ENCODE results near the gene CDK5. TPM values are rescaled to one million over a fixed set of nuclear protein-coding genes. Genes with fewer than 3 reads are reported as not detected.

CDK5 gene
- total and polyA plus RNA-seq, 2 donors (not counting 1 experiment from before 2014, with no cell fraction given): 8.2 to 8.4 TPM

DNA sequence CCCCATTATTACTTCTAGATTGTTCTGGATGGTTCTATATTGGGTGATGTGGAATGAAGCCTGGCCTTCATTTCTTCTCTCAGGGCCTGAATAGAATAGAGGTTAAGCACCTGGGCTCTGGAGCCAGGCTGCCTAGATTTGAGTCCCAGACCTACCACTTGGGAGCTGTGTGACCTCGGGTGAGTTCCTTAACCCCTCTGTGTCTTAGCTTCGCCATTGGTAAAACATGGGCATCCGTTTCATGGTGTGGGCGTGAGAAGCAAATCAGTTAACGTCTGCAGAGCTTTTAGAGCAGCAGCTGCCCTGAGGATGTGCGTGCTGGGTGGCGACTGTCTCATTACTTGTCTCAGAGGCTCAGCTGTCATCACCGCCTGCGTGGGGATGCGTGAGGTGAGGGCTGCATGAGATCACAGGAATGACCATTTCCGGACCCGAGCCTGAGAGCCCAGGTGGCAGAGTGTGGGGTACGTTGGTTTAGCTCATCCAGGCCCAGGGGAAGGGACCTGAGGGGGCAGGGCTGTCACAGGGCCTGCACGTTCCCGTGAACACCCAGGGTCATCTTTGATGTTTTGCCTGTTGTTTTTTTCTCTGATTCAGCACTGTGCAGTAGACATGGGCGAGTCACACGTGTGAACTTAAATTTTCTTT, 38.3 kb upstream of the CDK5 start:
- intact Hi-C loops (cut with micrococcal nuclease): no loop called here
- H3K4me2 ChIP-seq (replicated peaks; ENCODE audit: low read depth, low read length, poor library complexity, severe bottlenecking): no peak overlapping the region
- POLR2A ChIA-PET: no interaction called here
- DNase-seq (no peak), ATAC-seq (ENCODE audit: low read depth) (no peak)
- Mint-ChIP-seq H3K4me3 (no peak overlapping the region), H3K27ac (no peak overlapping the region), H3K4me1 (no peaks in the 10 kb centered on the region), H3K9me3 (ENCODE audit: insufficient read depth) (no peaks in the 10 kb centered on the region), H3K27me3 (peaks cover 7% of the 10 kb centered on the region)
- no peak overlapping the region for H3K27ac ChIP-seq (ENCODE audit: low read length in 2 of 2)
- TF ChIP-seq, protein P1, sequence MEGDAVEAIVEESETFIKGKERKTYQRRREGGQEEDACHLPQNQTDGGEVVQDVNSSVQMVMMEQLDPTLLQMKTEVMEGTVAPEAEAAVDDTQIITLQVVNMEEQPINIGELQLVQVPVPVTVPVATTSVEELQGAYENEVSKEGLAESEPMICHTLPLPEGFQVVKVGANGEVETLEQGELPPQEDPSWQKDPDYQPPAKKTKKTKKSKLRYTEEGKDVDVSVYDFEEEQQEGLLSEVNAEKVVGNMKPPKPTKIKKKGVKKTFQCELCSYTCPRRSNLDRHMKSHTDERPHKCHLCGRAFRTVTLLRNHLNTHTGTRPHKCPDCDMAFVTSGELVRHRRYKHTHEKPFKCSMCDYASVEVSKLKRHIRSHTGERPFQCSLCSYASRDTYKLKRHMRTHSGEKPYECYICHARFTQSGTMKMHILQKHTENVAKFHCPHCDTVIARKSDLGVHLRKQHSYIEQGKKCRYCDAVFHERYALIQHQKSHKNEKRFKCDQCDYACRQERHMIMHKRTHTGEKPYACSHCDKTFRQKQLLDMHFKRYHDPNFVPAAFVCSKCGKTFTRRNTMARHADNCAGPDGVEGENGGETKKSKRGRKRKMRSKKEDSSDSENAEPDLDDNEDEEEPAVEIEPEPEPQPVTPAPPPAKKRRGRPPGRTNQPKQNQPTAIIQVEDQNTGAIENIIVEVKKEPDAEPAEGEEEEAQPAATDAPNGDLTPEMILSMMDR (IDR thresholded peaks at IDR 0.05): no peak
- TF ChIP-seq EZH2 (IDR thresholded peaks at IDR 0.05; ENCODE audit: borderline replicate concordance, insufficient read depth, low read depth, low read length, poor library complexity, severe bottlenecking): no peak
- H3K27me3 ChIP-seq (replicated peaks in 1 of 4; ENCODE audit: control extremely low read depth in 1 of 4, control insufficient read depth in 3 of 4, insufficient read depth in 4 of 4, low read length in 3 of 4): peaks cover 0 to 3% (median 0%) of the 10 kb centered on the region in 4 experiments
- H3K36me3 ChIP-seq (replicated peaks in 1 of 2; ENCODE audit: control extremely low read depth in 1 of 2, control insufficient read depth in 1 of 2, extremely low read depth in 1 of 2, insufficient read depth in 2 of 2, low read length in 1 of 2): no peaks in the 10 kb centered on the region
- WGBS (ENCODE audit: insufficient coverage): 93% methylated on average over 17 of the region's 17 CpGs
- no peak overlapping the region for H3K9ac ChIP-seq (ENCODE audit: low read length)
- no peak overlapping the region for H3K4me3 ChIP-seq (ENCODE audit: control extremely low read depth in 1 of 5, extremely low read depth in 1 of 5, insufficient read depth in 1 of 5, low read depth in 2 of 5, low read length in 4 of 5)
- H3K79me2 ChIP-seq (ENCODE audit: control insufficient read depth, insufficient read depth, low read length): no peaks in the 10 kb centered on the region
- H3K4me1 ChIP-seq (ENCODE audit: control insufficient read depth in 2 of 2, insufficient read depth in 2 of 2, low read length in 2 of 2): no peaks in the 10 kb centered on the region
- H4K20me1 ChIP-seq (ENCODE audit: control insufficient read depth, insufficient read depth, low read length, poor library complexity, severe bottlenecking): no peaks in the 10 kb centered on the region
- H2AFZ ChIP-seq (ENCODE audit: insufficient read depth, low read depth, low read length, poor library complexity, severe bottlenecking): no peak overlapping the region
- CTCF ChIA-PET: interaction anchor here (1.1 kb wide), 1 partner anchor 14 kb away, joined by 3 read pairs; no protein-coding TSS in a partner anchor
- H3K9me3 ChIP-seq (ENCODE audit: control extremely low read depth in 1 of 3, control insufficient read depth in 2 of 3, insufficient read depth in 1 of 3, low read length in 2 of 3): no peaks in the 10 kb centered on the region

DNA sequence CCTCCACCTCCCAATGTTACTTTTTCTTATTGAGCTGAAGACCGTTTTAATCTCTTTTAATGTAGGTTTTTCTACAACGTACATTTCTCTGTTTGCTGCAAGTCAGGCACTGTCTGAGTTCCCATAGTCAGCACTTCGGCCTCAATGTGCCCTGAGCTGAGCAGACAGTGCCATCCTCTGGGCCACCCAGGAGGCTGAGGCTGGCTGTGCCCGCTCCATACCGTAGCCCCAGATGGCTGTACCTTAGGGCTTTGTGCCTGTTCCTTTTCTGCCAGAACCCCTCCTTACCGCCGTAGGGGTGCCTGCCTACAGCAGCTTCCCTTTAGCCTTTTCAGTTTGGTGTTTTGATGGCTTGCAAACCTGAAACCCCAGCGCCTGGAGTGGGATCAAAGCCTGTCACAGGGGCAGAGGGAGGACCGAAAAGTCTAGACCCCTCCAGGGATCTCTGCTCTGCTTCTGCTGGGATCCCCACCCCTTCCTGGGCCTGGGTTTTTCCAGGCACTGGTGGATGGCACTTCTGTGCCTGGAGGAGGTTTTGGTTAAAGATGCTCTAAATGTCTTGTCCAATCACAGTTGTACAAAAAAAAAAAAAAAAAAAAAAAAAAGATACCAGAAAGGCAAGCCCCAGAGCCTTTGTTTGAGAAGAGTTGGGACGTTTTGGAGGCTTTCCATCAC, 37.6 kb upstream of the CDK5 start:
- no peak for DNase-seq
- no peak for TF ChIP-seq EZH2 (IDR thresholded peaks at IDR 0.05; ENCODE audit: borderline replicate concordance, insufficient read depth, low read depth, low read length, poor library complexity, severe bottlenecking)
- TF ChIP-seq, protein P1 (IDR thresholded peaks at IDR 0.05): no peak
- no peaks in the 10 kb centered on the region for H3K36me3 ChIP-seq (replicated peaks in 1 of 2; ENCODE audit: control extremely low read depth in 1 of 2, control insufficient read depth in 1 of 2, extremely low read depth in 1 of 2, insufficient read depth in 2 of 2, low read length in 1 of 2)
- no peak overlapping the region for H3K27ac Mint-ChIP-seq
- no peak overlapping the region for H3K27ac ChIP-seq (ENCODE audit: low read length in 2 of 2)
- ChIA-PET POLR2A (no interaction called here), CTCF (interaction anchor here (1.1 kb wide), 1 partner anchor 15 kb away, joined by 3 read pairs; no protein-coding TSS in a partner anchor)
- H3K4me1 Mint-ChIP-seq: no peaks in the 10 kb centered on the region
- no peak overlapping the region for H3K4me3 Mint-ChIP-seq
- no peak overlapping the region for H3K9ac ChIP-seq (ENCODE audit: low read length)
- H3K9me3 Mint-ChIP-seq (ENCODE audit: insufficient read depth): no peaks in the 10 kb centered on the region
- H3K27me3 ChIP-seq (replicated peaks in 1 of 4; ENCODE audit: control extremely low read depth in 1 of 4, control insufficient read depth in 3 of 4, insufficient read depth in 4 of 4, low read length in 3 of 4): peaks cover 0 to 3% (median 0%) of the 10 kb centered on the region in 4 experiments
- no peaks in the 10 kb centered on the region for H3K9me3 ChIP-seq (ENCODE audit: control extremely low read depth in 1 of 3, control insufficient read depth in 2 of 3, insufficient read depth in 1 of 3, low read length in 2 of 3)
- no peak overlapping the region for H3K4me2 ChIP-seq (replicated peaks; ENCODE audit: low read depth, low read length, poor library complexity, severe bottlenecking)
- H2AFZ ChIP-seq (ENCODE audit: insufficient read depth, low read depth, low read length, poor library complexity, severe bottlenecking): no peak overlapping the region
- intact Hi-C loops (cut with micrococcal nuclease): no loop called here
- ATAC-seq (ENCODE audit: low read depth): no peak
- no peaks in the 10 kb centered on the region for H4K20me1 ChIP-seq (ENCODE audit: control insufficient read depth, insufficient read depth, low read length, poor library complexity, severe bottlenecking)
- H3K4me3 ChIP-seq (ENCODE audit: control extremely low read depth in 1 of 5, extremely low read depth in 1 of 5, insufficient read depth in 1 of 5, low read depth in 2 of 5, low read length in 4 of 5): no peak overlapping the region
- H3K4me1 ChIP-seq (ENCODE audit: control insufficient read depth in 2 of 2, insufficient read depth in 2 of 2, low read length in 2 of 2): no peaks in the 10 kb centered on the region
- H3K79me2 ChIP-seq (ENCODE audit: control insufficient read depth, insufficient read depth, low read length): no peaks in the 10 kb centered on the region
- peaks cover 7% of the 10 kb centered on the region for H3K27me3 Mint-ChIP-seq
- 92% methylated on average over 8 of the region's 10 CpGs for whole genome bisulfite sequencing (ENCODE audit: insufficient coverage)
